Caki2 (cell line): ENCODE measurements around the gene C2CD5. TPM values are rescaled to one million over a fixed set of nuclear protein-coding genes. Genes with fewer than 3 reads are reported as not detected.
"Not testable (repeated sequence)": the region's sequence is repeated elsewhere in the genome, so short reads cannot be mapped to it uniquely, and the experiment has no call there.

Experiments
- DNase-seq: peaks from one replicate; pipeline ENCODE4 v3.0.0-alpha.2; 2015; ENCODE audit warnings: low read depth
- in situ Hi-C: cut with HindIII; loops from 2 replicates; pipeline ENCODE4 v1.10.0; 2016; ENCODE audit warnings: low sequenced_read_pairs, low pct_unique_long_range_greater_than_20kb, mixed read lengths
- total RNA-seq: library from RNA; depleted of rRNA; stranded (reverse); fragments of >200 nt; shearing (Covaris generic); gene quantifications from 2 replicates; pipeline ENCODE4 v1.2.3, GENCODE V29; 2014; ENCODE audit warnings: low replicate concordance

C2CD5 gene
- total RNA-seq, 1 experiment from 2014 or later = 11.7 TPM

- in situ Hi-C loops = no loop called here
- DNase-seq = no peak
These were observed 97.1 kb downstream of the C2CD5 start for GRCh38 chr12:22447223-22447622.

- in situ Hi-C loops = not testable (repeated sequence)
These were observed 100.1 kb downstream of the C2CD5 start for GRCh38 chr12:22444317-22444665.

GRCh38 chr12:22443379-22444316 lies 100.7 kb downstream of the C2CD5 start:
- peak; percentile 59 for DNase-seq

More at GRCh38 chr12:22444317-22444665, 100.1 kb downstream of the C2CD5 start:
- DNase-seq = not testable (repeated sequence)

DNA sequence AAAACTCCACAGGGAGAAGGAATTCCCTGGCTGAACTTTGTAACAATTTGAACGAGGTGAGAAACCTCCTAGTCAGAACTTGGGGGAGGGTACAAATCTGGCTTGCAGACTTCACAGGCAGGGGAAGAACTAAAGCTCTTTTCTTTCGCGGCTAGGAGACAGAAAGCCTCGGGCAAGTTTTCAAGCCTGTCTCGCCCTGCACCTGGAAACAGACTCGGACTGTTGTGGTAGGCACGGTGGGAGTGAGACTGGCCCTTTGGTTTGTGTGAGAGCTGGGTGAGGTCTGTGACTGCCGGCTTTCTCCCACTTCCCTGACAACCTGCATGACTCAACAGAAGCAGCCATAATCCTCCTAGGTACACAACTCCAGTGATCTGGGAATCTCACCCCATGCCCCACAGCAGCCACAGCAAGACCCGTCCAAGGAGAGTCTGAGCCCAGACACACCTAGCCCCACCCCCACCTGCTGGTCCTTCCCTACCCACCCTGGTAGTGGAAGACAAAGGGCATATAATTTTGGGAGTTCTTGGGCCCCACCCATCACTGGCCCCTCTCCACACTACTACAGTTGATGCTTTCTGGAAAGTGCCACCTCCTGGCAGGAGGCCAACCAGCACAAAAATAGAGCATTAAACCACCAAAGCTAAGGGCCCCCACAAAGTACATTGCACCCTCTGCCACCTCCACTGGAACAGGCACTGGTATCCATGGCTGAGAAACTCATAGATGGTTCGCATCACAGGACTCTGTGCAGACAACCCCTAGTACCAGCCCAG lies 107.1 kb downstream of the C2CD5 start:
- no peak for DNase-seq
- in situ Hi-C loops = no loop called here

More at GRCh38 chr12:22443379-22444316, 100.7 kb downstream of the C2CD5 start:
- in situ Hi-C loops = no loop called here

- in situ Hi-C loops = no loop called here
- DNase-seq = no peak
These were observed 108.8 kb downstream of the C2CD5 start for GRCh38 chr12:22435583-22435982.

- in situ Hi-C loops = no loop called here
- DNase-seq = no peak
These were observed 112.6 kb downstream of the C2CD5 start for GRCh38 chr12:22431693-22432251.

- no peak for DNase-seq
- in situ Hi-C loops = no loop called here
These were observed 127.5 kb downstream of the C2CD5 start for GRCh38 chr12:22416801-22417200.

DNA sequence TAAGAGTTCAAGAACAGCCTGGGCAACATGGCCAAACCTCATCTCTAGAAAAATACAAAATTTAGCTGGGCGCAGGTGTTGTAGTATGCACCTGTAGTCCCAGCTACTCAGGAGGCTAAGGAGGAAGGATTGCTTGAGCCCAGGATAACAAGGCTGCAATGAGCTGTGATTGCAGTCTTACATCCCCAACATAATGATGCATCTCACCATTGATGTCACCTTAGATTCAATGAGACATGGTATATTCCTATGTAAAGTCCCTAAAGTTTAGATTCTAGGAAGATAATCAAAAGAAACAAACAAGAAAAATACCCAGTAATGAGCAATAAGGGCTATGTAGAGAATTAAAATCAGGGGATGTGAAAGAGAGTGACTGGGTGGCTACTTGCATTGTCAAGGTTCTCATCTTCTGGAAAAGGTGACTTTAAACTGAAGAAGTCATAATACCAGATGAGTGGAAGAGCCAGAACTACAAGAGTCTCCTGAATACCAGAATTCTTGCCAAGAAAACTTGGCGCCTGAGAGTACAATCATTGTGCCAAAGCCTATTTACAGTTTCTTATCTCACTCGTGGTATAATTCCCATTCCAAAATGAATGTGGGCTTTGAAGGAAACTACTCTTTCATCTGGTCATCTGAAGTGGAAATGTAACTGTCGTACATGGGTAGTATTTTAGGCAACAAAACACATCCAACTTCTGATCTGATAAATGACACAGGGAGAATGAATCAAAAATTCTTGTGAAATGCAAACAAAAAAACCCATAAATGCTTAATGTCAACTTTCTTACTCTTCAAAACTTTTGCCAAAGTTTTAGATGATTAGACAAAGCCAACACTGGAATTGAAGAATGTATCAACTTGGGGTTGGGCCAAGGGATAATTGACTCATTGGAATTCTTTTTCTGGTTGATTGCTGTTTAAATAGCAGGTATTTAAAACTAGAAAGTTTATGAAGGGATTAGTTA lies 128.7 kb downstream of the C2CD5 start:
- in situ Hi-C loops = no loop called here
- peak; percentile 2 for DNase-seq

DNA sequence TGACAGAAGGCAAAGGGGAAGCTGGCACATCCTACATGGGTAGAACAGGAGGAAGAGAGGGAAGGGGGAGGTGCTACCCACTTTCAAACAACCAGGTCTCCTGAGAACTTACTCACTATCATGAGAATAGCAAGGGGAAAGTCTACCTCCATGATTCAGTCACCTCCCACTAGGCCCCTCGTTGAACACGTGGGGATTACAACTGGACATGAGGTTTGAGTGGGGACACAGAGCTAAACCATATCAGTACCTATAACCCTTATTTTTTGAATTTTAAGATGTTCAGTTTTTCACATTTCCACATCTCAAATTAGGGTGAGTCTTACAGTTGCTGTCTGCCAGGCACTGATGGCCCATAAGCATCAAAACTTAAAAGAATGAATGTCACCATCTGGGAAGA lies 129.6 kb downstream of the C2CD5 start:
- no peak for DNase-seq
- in situ Hi-C loops = no loop called here

- in situ Hi-C loops = no loop called here
- DNase-seq = no peak
These were observed 130.8 kb downstream of the C2CD5 start for GRCh38 chr12:22413592-22413991.

GRCh38 chr12:22412581-22412980 lies 131.8 kb downstream of the C2CD5 start:
- in situ Hi-C loops = no loop called here
- no peak for DNase-seq

DNA sequence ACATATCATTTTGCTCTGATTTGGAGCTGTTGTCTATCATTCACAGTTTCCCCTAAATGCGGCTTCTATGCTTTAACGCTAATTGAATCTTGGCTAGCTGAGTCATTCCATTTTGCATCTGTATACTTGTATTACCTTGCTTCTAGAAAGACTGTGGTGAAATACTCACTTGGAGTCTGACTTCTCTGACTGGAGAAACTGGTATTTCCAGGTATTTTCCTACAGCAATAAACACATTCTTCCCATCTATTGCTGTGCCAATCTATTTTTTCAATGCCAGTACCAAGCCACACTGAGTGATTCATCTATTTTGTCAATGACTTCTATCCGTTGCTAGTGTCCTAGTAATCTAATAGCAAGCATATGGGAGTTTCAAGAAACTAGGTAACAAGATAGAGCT lies 133.9 kb downstream of the C2CD5 start:
- in situ Hi-C loops = no loop called here
- no peak for DNase-seq

- no peak for DNase-seq
- in situ Hi-C loops = no loop called here
These were observed 134.8 kb downstream of the C2CD5 start for GRCh38 chr12:22409377-22410164.

DNA sequence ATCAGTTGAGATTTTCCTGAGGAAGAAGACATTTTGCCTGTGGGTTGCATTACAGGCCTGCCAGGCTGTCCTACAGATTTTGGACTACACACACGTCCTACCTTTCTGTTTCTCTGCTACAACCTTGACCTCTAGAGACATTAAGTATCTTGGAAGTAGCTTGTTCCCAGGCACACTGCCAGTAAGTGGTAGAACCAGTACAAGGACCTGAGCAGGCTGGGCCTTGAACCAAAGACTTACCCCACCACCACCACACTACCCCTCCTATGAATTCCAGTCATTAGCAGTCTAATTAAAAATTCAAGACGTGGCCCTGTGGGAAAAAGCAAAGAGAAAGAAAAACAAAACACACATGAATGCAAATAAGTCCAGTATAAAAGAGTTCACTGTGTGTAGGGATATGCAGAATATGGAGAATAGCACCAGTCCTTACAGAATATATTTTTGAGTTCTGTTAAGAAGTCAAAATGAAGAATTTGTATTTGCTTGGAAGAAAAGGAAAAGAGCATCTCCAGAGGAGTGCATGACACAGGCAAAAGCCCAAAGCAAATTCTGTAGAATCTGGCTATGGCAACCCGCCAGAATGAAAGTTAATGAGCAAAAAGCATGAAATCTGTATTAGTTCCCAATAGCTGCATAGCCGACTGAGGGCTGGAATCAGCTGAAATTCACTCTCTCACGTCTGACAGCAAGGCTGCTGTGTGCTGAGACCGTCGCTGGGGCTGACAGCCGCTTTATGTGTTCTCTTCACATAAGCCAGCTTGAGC lies 135.5 kb downstream of the C2CD5 start:
- no peak for DNase-seq
- in situ Hi-C loops = no loop called here

GRCh38 chr12:22407397-22407796 lies 136.9 kb downstream of the C2CD5 start:
- DNase-seq = no peak
- in situ Hi-C loops = no loop called here

- in situ Hi-C loops = no loop called here
- no peak for DNase-seq
These were observed 137.7 kb downstream of the C2CD5 start for GRCh38 chr12:22406627-22407026.
